Fibroblast of villous mesenchyme (primary cell): ENCODE results near the gene CAPS. TPM values are rescaled to one million over a fixed set of nuclear protein-coding genes. Genes with fewer than 3 reads are reported as not detected.

Experiments
- DNase-seq: peaks from one replicate; pipeline ENCODE4 v3.0.0-alpha.2; 2010; ENCODE audit warnings: low read depth
- H3K4me3 ChIP-seq: 2 replicates; pipeline ENCODE4 v1.5.1; 2011; ENCODE audit warnings: low read depth, mild to moderate bottlenecking, low read length
- total RNA-seq: library from RNA; depleted of rRNA; stranded (reverse); fragments of >200 nt; gene quantifications from 2 replicates; pipeline ENCODE4 v1.2.3, GENCODE V29; 2012
- TF ChIP-seq, protein P1 (sequence below): IDR thresholded peaks from 2 replicates; pipeline ENCODE4 v1.5.1; 2012; ENCODE audit warnings: low read depth, mild to moderate bottlenecking, low read length; ENCODE audit not compliant: insufficient read depth

CAPS gene
- total RNA-seq, 1 donor = 1.7 TPM

- no peak overlapping the region for H3K4me3 ChIP-seq
- TF ChIP-seq, protein P1, sequence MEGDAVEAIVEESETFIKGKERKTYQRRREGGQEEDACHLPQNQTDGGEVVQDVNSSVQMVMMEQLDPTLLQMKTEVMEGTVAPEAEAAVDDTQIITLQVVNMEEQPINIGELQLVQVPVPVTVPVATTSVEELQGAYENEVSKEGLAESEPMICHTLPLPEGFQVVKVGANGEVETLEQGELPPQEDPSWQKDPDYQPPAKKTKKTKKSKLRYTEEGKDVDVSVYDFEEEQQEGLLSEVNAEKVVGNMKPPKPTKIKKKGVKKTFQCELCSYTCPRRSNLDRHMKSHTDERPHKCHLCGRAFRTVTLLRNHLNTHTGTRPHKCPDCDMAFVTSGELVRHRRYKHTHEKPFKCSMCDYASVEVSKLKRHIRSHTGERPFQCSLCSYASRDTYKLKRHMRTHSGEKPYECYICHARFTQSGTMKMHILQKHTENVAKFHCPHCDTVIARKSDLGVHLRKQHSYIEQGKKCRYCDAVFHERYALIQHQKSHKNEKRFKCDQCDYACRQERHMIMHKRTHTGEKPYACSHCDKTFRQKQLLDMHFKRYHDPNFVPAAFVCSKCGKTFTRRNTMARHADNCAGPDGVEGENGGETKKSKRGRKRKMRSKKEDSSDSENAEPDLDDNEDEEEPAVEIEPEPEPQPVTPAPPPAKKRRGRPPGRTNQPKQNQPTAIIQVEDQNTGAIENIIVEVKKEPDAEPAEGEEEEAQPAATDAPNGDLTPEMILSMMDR = no peak
- no peak for DNase-seq
Measured at GRCh38 chr19:5922161-5922545, 8.1 kb downstream of the CAPS start.

DNA sequence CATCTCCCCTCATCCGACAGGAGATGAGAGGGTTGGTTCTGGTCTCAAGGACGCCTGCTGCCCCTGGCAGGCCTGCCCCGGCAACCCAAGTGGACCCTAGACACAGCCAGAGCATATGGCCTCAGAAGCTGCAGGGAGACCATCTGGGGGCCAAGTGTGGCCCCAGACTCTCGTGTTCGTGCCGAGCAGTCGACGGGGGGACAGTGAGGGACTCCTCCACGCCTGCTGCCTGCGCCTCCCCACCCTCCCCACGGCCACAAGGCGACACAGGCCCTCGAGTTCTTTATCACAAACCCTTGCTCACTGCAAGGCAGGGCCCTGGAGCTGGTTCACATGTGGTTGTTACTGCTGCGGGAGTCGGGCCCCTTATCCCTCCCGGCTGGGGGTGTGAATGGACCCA lies 9.3 kb downstream of the CAPS start:
- no peak for DNase-seq

DNA sequence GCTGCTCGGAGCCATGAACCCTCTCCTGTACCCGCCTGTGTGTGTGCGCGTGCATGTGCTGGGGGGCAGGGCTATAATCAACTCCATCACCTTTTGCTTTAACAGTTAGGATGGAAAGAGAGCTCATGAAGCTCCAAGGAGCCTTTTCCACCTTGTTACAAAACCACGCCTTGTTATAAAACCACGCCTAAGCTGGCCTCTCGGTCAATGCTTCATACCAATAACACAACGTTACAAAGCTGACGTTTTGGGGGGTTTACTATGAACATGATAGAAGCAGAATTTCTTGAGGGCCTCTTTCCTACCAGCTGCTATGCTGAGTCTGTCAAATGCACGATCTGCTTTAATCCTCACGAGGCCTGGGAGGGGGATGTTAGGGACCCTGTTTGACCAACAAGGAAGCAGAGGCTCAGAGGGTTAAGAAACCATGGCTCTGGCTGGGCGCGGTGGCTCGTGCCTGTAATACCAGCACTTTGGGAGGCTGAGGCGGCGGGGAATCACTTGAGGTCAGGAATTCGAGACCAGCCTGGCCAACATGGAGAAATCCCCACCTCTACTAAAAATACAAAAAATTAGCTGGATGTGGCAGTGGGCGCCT lies 11.9 kb downstream of the CAPS start:
- TF ChIP-seq, protein P1 = no peak
- H3K4me3 ChIP-seq = no peak overlapping the region
- DNase-seq = no peak

More for the DNA sequence above, 9.3 kb downstream of the CAPS start:
- H3K4me3 ChIP-seq = no peak overlapping the region
- TF ChIP-seq, protein P1 = no peak

DNA sequence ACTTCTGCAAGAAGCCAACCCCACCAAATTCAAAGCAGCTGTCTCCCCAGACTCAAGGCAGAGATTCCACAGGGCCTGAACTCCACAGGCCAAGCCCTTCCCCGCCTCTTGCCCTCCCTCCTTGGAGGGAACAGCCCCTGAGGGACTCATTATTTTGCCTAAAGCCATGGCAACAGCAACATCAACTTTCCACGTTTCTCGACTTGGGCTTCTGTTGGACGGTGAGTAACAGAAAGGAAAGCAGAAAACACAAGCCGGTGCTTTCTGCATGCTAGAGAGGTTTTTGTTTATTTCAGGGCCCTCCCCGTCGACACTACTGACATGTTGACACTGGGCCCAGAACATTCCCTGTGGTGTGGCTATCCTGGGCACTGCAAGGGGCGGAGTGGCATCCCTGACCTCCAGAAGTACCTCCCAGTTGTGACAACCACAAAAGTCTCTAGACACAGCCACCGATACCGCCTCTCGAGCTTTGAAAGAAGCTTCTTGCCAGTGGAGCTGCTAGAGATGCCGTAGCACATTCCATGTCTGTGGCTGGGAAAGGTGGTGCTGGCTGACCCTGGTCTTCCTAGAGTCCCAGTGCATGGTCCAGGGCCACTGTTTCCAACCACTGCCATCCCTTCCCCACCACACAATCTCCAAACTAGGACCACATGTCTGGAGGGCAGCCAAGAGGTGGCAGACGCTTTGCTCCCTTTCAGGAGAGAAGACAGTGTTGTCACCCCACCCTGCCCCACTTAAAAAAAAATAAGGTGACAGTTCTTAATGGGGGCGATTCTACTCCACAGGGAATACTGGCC lies 12.8 kb downstream of the CAPS start:
- DNase-seq = peak; percentile 84
- no peak overlapping the region for H3K4me3 ChIP-seq
- TF ChIP-seq, protein P1 = no peak

GRCh38 chr19:5927441-5927821 lies 13.4 kb downstream of the CAPS start:
- H3K4me3 ChIP-seq = no peak overlapping the region
- no peak for DNase-seq
- TF ChIP-seq, protein P1 = no peak

DNA sequence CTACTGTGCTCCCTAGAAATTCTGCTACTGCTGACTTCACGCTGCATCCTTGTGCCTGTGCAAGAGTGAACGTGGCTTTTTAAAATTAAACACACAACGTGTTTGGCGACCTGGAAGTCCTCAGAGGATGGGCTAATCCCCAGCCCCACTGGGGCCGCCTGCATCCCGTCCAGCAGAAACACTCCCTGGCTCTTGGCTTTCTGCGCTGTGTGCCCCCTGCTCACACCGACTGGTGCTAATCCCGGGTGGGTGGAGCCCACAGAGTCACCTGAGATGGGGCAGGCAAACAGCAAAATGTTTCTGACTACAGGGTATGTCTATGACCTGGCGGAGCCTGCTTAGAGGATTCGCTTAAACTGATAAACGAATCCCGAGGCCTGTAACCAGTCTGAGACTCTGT lies 15.1 kb downstream of the CAPS start:
- no peak overlapping the region for H3K4me3 ChIP-seq
- TF ChIP-seq, protein P1 = no peak
- DNase-seq = no peak
